A673 (cell line): ENCODE measurements around the gene SLC18B1. TPM values are rescaled to one million over a fixed set of nuclear protein-coding genes. Genes with fewer than 3 reads are reported as not detected.

Source experiments
- BruUV-seq: library from RNA; stranded (reverse); fragments of 400-500 nt; replicated peaks from 2 replicates; lab custom pipeline; 2021; lab: Mats Ljungman, UMichigan
- CTCF ChIA-PET: fragments of 300-600 bp; sonication (Branson Sonifier 250); formaldehyde crosslinking; loops from one replicate; lab custom pipeline; 2022; ENCODE audit warnings: antibody characterized with exemption; lab: Charles Lee
- POLR2A ChIA-PET: fragments of 300-600 bp; sonication (Branson Sonifier 250); formaldehyde crosslinking; loops from one replicate; lab custom pipeline; 2022; ENCODE audit warnings: antibody characterized with exemption; ENCODE audit not compliant: low non-redundant PET; lab: Charles Lee
- DNase-seq: peaks from one replicate; pipeline ENCODE4 v3.0.0-alpha.2; 2015; ENCODE audit warnings: low spot score
- H3K27ac ChIP-seq: fragments of 200-600 bp; sonication (generic); 2 replicates; pipeline ENCODE4 v1.5.1; 2016; ENCODE audit warnings: mixed run types, low read depth, mild to moderate bottlenecking, mixed read lengths, antibody characterized with exemption, low read length; ENCODE audit not compliant: poor library complexity, severe bottlenecking
- H3K27me3 ChIP-seq: fragments of 200-600 bp; sonication (generic); replicated peaks from 2 replicates; pipeline ENCODE4 v1.6.1; 2017; ENCODE audit warnings: mixed run types, low read depth, mild to moderate bottlenecking, mixed read lengths, antibody characterized with exemption, low read length; ENCODE audit not compliant: insufficient read depth, poor library complexity
- H3K36me3 ChIP-seq: fragments of 200-600 bp; sonication (generic); 2 replicates; pipeline ENCODE4 v1.6.1; 2016; ENCODE audit warnings: mixed run types, mild to moderate bottlenecking, mixed read lengths, antibody characterized with exemption, low read length; ENCODE audit not compliant: insufficient read depth, poor library complexity, severe bottlenecking
- H3K4me1 ChIP-seq: fragments of 200-600 bp; sonication (generic); 2 replicates; pipeline ENCODE4 v1.6.1; 2017; ENCODE audit warnings: mixed run types, mild to moderate bottlenecking, mixed read lengths, antibody characterized with exemption, low read length; ENCODE audit not compliant: insufficient read depth, poor library complexity, severe bottlenecking
- H3K4me3 ChIP-seq: fragments of 200-600 bp; sonication (generic); 2 replicates; pipeline ENCODE4 v1.5.1; 2016; ENCODE audit warnings: low read depth, mixed run types, mild to moderate bottlenecking, mixed read lengths, low read length; ENCODE audit not compliant: poor library complexity, severe bottlenecking
- H3K9me3 ChIP-seq: fragments of 200-600 bp; sonication (generic); 2 replicates; pipeline ENCODE4 v1.6.1; 2016; ENCODE audit warnings: mixed run types, low read depth, mild to moderate bottlenecking, mixed read lengths, antibody characterized with exemption, low read length; ENCODE audit not compliant: poor library complexity, severe bottlenecking
- EZH2 ChIP-seq: fragments of 200-600 bp; sonication (generic); IDR thresholded peaks from 2 replicates; pipeline ENCODE4 v1.6.1; 2017; ENCODE audit warnings: borderline replicate concordance, low read depth, mild to moderate bottlenecking, mixed read lengths, antibody characterized with exemption, low read length; ENCODE audit not compliant: poor library complexity, severe bottlenecking
- intact Hi-C: fragments of 100-400 bp; cut with micrococcal nuclease; formaldehyde crosslinking; loops from one replicate; pipeline ENCODE4 v1.10.0; 2022; ENCODE audit not compliant: unreplicated experiment
- total RNA-seq: library from RNA; stranded (reverse); gene quantifications from 2 replicates; pipeline ENCODE4 v1.2.3, GENCODE V29; 2021
- TF ChIP-seq, protein P1 (sequence below): fragments of 300-800, 200-600 bp; sonication (generic); conservative IDR thresholded peaks from 2 replicates; pipeline ENCODE4 v1.5.1; 2017; ENCODE audit warnings: low read depth, mild to moderate bottlenecking, antibody characterized with exemption, low read length, moderate library complexity, mixed read lengths

Gene SLC18B1
- total RNA-seq, 1 experiment from 2014 or later = 25.2 TPM

DNA sequence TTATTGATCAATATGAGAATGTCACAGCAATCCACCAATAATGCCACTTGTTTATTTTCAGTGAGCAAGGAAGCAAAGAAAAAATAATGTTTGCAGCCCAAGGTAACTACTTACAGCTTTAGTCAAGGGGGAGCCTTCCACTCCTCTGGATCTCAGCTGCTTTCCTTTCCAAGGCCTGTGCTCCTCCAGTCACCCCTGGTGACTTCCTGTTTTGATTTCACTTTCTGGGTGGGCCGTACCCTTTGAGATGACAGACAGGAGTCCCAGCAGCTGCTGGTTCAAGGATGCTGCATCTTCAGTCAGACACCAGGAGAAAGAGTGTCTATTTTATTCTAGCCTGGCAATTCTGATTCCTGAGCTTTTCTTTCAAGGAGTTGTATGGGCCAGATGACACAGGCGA lies 35.2 kb downstream of the SLC18B1 start:
- peak; percentile 30 for DNase-seq
- H3K27me3 ChIP-seq = no peaks in the 10 kb centered on the region
- ChIA-PET CTCF (no interaction called here), POLR2A (interaction anchor here (0.6 kb wide), 1 partner anchor 19 kb away, joined by 7 read pairs; no protein-coding TSS in a partner anchor)
- TF ChIP-seq, protein P1, sequence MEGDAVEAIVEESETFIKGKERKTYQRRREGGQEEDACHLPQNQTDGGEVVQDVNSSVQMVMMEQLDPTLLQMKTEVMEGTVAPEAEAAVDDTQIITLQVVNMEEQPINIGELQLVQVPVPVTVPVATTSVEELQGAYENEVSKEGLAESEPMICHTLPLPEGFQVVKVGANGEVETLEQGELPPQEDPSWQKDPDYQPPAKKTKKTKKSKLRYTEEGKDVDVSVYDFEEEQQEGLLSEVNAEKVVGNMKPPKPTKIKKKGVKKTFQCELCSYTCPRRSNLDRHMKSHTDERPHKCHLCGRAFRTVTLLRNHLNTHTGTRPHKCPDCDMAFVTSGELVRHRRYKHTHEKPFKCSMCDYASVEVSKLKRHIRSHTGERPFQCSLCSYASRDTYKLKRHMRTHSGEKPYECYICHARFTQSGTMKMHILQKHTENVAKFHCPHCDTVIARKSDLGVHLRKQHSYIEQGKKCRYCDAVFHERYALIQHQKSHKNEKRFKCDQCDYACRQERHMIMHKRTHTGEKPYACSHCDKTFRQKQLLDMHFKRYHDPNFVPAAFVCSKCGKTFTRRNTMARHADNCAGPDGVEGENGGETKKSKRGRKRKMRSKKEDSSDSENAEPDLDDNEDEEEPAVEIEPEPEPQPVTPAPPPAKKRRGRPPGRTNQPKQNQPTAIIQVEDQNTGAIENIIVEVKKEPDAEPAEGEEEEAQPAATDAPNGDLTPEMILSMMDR = no peak
- TF ChIP-seq EZH2 = no peak
- H3K4me1 ChIP-seq = no peaks in the 10 kb centered on the region
- intact Hi-C loops = no loop called here
- BruUV-seq = no TSS peak
- no peaks in the 10 kb centered on the region for H3K36me3 ChIP-seq
- H3K4me3 ChIP-seq = no peak overlapping the region
- no peak overlapping the region for H3K27ac ChIP-seq
- H3K9me3 ChIP-seq = no peaks in the 10 kb centered on the region

DNA sequence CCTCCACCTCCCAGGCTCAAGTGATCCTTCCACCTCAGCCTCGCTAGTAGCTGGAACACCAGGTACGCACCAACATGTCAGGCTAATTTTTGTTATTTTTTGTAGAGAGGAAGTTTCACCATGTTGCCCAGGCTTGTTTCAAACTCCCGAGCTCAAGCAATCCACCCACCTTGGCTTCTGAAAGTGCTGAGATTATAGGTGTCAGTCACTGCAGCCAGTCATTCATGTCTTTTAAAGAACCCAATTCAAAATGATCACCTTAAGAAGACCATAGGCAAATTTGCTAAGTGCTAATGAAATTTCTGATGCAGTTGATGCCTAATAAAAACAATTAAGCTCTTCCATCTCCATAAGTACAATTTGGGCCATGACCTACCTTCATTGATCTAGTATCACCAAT lies 38.2 kb downstream of the SLC18B1 start:
- Histone ChIP-seq H3K9me3 (no peaks in the 10 kb centered on the region), H3K36me3 (no peaks in the 10 kb centered on the region), H3K4me3 (no peak overlapping the region), H3K27me3 (no peaks in the 10 kb centered on the region), H3K4me1 (no peaks in the 10 kb centered on the region), H3K27ac (no peak overlapping the region)
- ChIA-PET POLR2A (no interaction called here), CTCF (no interaction called here)
- no peak for DNase-seq
- BruUV-seq = no TSS peak
- TF ChIP-seq, protein P1 = no peak
- TF ChIP-seq EZH2 = no peak
- intact Hi-C loops = no loop called here

DNA sequence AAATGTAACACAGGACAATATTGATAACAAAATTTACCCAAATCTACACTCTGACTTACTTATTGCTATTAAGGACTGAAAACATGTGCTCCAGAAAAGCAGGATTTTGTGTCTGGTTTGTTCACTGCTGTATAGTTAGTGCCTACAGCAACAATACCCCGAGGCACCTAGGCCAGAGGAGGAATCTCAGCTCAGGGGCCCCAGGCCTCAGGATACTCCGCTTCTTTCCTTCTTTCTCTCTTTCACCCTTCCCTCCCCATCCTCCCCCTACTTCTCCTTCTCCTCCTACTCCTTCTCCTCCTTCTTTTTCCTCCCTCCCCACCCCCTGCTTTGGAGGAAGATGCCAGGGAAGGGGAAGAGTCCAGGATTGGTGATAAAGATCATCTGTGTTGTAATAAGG lies 39.7 kb downstream of the SLC18B1 start:
- Histone ChIP-seq H3K27ac (no peak overlapping the region), H3K27me3 (no peaks in the 10 kb centered on the region), H3K36me3 (no peaks in the 10 kb centered on the region), H3K9me3 (no peaks in the 10 kb centered on the region), H3K4me1 (no peaks in the 10 kb centered on the region), H3K4me3 (no peak overlapping the region)
- intact Hi-C loops = no loop called here
- ChIA-PET CTCF (interaction anchor here (0.7 kb wide), 1 partner anchor 1166 kb away, joined by 11 read pairs; no protein-coding TSS in a partner anchor), POLR2A (no interaction called here)
- TF ChIP-seq, protein P1 = no peak
- TF ChIP-seq EZH2 = no peak
- no peak for DNase-seq
- no TSS peak for BruUV-seq
